HG03045 (cell line): ENCODE data around the gene EGFL8.

Source experiments
- ATAC-seq: cut with Tn5 transposase; IDR thresholded peaks from one replicate; pipeline ENCODE4 v1.9.1; 2021; ENCODE audit warnings: mild to moderate bottlenecking, moderate library complexity; ENCODE audit not compliant: unreplicated experiment

The EGFL8 gene

GRCh38 chr6:32167154-32167760 is 2.9 kb downstream of the EGFL8 start:
- ATAC-seq: no peak

GRCh38 chr6:32167761-32168262 is 3.4 kb downstream of the EGFL8 start:
- ATAC-seq: no peak

GRCh38 chr6:32168350-32168749 is 4.0 kb downstream of the EGFL8 start:
- ATAC-seq: no peak

GRCh38 chr6:32168807-32169591 is 4.6 kb downstream of the EGFL8 start:
- no peak for ATAC-seq

GRCh38 chr6:32170294-32170693 is 5.9 kb downstream of the EGFL8 start:
- no peak for ATAC-seq

GRCh38 chr6:32171234-32171633 is 6.8 kb downstream of the EGFL8 start:
- no peak for ATAC-seq

GRCh38 chr6:32173051-32173727 is 8.8 kb downstream of the EGFL8 start:
- no peak for ATAC-seq

- ATAC-seq: no peak
These were observed 10.0 kb downstream of the EGFL8 start for GRCh38 chr6:32174416-32174815.

- no peak for ATAC-seq
These were observed 10.9 kb downstream of the EGFL8 start for GRCh38 chr6:32175322-32175710.

- ATAC-seq: peak; percentile 46
These were observed 11.5 kb downstream of the EGFL8 start, which contains the start of gene AGPAT1 for GRCh38 chr6:32175711-32176475. TSS of gene AGPAT1 (minus strand) at chr6:32176084. CDS start at chr6:32171496, 4,588 bp downstream.

GRCh38 chr6:32176476-32177182 is 12.2 kb downstream of the EGFL8 start:
- no peak for ATAC-seq

GRCh38 chr6:32177183-32177787 is 12.9 kb downstream of the EGFL8 start:
- ATAC-seq: peak; percentile 4

- peak; percentile 82 for ATAC-seq
These were observed 13.6 kb downstream of the EGFL8 start, which contains the start of gene RNF5 for GRCh38 chr6:32177788-32178546. TSS of gene RNF5 (plus strand) at chr6:32178405. CDS start at chr6:32178512, 107 bp downstream.

GRCh38 chr6:32178547-32179440 is 14.4 kb downstream of the EGFL8 start:
- ATAC-seq: no peak

- ATAC-seq: no peak
These were observed 15.5 kb downstream of the EGFL8 start for GRCh38 chr6:32179766-32180405.

- ATAC-seq: no peak
These were observed 16.8 kb downstream of the EGFL8 start for GRCh38 chr6:32181148-32181702.

GRCh38 chr6:32181915-32182529 is 17.6 kb downstream of the EGFL8 start:
- ATAC-seq: no peak
